Tibial nerve (tissue), 4 donors: ENCODE measurements around the gene OLFM2. TPM values are rescaled to one million over a fixed set of nuclear protein-coding genes. Genes with fewer than 3 reads are reported as not detected.

ENCODE experiments used
- DNase-seq, 2 donors: peaks; one replicate each; pipeline ENCODE4 v3.0.0-alpha.2; 2019; ENCODE audit warnings: low spot score in 2 of 2
- H3K27ac ChIP-seq, 4 donors: fragments of 200-600 bp; sonication (generic) in 3 of 4; one replicate each; pipeline ENCODE4 v1.5.1; 2017 to 2019; ENCODE audit warnings: mild to moderate bottlenecking in 1 of 4
- H3K27me3 ChIP-seq, 2 donors: fragments of 200-600 bp; sonication (generic) in 1 of 2; one replicate each; pipeline versions ENCODE4 v1.5.1 to v1.6.0; 2017 to 2019
- H3K36me3 ChIP-seq, 3 donors: fragments of 200-600 bp; sonication (generic); one replicate each; pipeline ENCODE4 v1.5.1; 2018 to 2019
- H3K4me1 ChIP-seq, 4 donors: fragments of 200-600 bp; sonication (generic) in 3 of 4; one replicate each; pipeline ENCODE4 v1.5.1; 2017 to 2019
- H3K4me3 ChIP-seq, 4 donors: fragments of 200-600 bp; sonication (generic) in 3 of 4; one replicate each; pipeline ENCODE4 v1.5.1; 2017 to 2019; ENCODE audit warnings: mild to moderate bottlenecking in 1 of 4, moderate library complexity in 1 of 4
- H3K9me3 ChIP-seq, 4 donors: fragments of 200-600 bp; sonication (generic) in 3 of 4; one replicate each; pipeline ENCODE4 v1.5.1; 2017 to 2019
- EP300 ChIP-seq, 2 donors: sonication (generic); formaldehyde crosslinking; IDR thresholded peaks; one replicate each; pipeline ENCODE4 v1.6.1; 2017; ENCODE audit warnings: antibody characterized with exemption in 2 of 2, mild to moderate bottlenecking in 1 of 2
- POLR2A ChIP-seq, 2 donors: fragments of 450-650 bp; IDR thresholded peaks; one replicate each; pipeline ENCODE4 v1.6.1; 2017; ENCODE audit warnings: antibody characterized with exemption in 2 of 2, mild to moderate bottlenecking in 2 of 2, moderate library complexity in 2 of 2
- WGBS, 2 donors: methylation state at CpG; one replicate each; pipeline ENCODE4 v1.1.5; 2018; 5-methylcytosine and 5-hydroxymethylcytosine counted together
- total RNA-seq, 4 donors: library from RNA; depleted of rRNA; stranded (reverse); fragments of >200 nt; gene quantifications; one replicate each; pipeline ENCODE4 v1.1.0, GENCODE V29; 2016
- TF ChIP-seq, protein P1 (sequence below), 5 experiments: fragments of 200-600 bp in 3 of 5; fragments of 450-650 bp in 2 of 5; sonication (generic) in 3 of 5; IDR thresholded peaks; one replicate each; pipeline ENCODE4 v1.5.1; 2016 to 2019; ENCODE audit warnings: antibody characterized with exemption in 5 of 5, mild to moderate bottlenecking in 3 of 5, moderate library complexity in 2 of 5

The OLFM2 gene
- total RNA-seq, 4 donors from 2014 or later, result 4.8 to 12.6 (median 8.8) TPM

DNA sequence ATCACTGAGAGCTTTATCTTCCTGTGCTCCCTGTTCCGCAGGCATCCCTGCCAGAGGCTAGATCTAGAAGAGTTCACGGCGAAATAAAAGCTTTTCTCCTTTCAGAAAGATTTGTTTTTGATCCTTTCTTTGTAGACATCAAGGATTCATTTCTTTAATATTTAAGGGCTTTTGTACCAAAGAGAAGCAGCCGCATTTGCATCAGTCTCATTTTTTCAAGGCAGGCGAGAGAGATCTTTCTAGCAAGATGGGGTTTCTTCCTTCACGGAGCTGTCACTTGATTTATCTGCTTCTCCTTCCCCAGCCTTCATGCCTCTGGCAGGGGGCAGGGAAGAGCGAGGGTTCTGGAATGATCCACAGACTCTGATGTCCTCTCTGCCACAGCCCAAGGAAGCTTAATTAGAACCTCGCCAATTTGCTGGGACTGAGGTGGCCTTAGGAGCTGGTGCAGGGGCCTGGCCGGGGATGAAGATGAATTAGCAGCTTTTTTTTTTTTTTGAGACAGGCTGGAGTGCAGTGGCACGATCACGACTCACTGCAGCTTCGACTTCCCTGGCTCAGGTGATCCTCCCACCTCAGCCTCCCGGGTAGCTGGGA, 61.2 kb downstream of the OLFM2 start:
- TF ChIP-seq, protein P1, sequence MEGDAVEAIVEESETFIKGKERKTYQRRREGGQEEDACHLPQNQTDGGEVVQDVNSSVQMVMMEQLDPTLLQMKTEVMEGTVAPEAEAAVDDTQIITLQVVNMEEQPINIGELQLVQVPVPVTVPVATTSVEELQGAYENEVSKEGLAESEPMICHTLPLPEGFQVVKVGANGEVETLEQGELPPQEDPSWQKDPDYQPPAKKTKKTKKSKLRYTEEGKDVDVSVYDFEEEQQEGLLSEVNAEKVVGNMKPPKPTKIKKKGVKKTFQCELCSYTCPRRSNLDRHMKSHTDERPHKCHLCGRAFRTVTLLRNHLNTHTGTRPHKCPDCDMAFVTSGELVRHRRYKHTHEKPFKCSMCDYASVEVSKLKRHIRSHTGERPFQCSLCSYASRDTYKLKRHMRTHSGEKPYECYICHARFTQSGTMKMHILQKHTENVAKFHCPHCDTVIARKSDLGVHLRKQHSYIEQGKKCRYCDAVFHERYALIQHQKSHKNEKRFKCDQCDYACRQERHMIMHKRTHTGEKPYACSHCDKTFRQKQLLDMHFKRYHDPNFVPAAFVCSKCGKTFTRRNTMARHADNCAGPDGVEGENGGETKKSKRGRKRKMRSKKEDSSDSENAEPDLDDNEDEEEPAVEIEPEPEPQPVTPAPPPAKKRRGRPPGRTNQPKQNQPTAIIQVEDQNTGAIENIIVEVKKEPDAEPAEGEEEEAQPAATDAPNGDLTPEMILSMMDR (IDR thresholded peaks at IDR 0.05), result no peak
- TF ChIP-seq EP300 (IDR thresholded peaks at IDR 0.05) (no peak), POLR2A (IDR thresholded peaks at IDR 0.05) (no peak)
- DNase-seq, result no peak
- no peak overlapping the region for H3K27ac ChIP-seq
- 66 to 67% methylated on average over 13 of the region's 13 CpGs for WGBS, 2 donors
- no peaks in the 10 kb centered on the region for H3K4me1 ChIP-seq
- H3K36me3 ChIP-seq, result no peaks in the 10 kb centered on the region
- no peak overlapping the region for H3K4me3 ChIP-seq
- peaks cover 0 to 5% (median 0%) of the 10 kb centered on the region in 4 donors for H3K9me3 ChIP-seq
- H3K27me3 ChIP-seq, result no peaks in the 10 kb centered on the region

- peaks cover 0 to 4% (median 0%) of the 10 kb centered on the region in 4 donors for H3K9me3 ChIP-seq
- H3K36me3 ChIP-seq, result no peaks in the 10 kb centered on the region
- no peak overlapping the region for H3K4me3 ChIP-seq
- no peak for DNase-seq
- H3K27ac ChIP-seq, result no peak overlapping the region
- H3K27me3 ChIP-seq, result no peaks in the 10 kb centered on the region
- WGBS, 2 donors, result 95% methylated on average over 8 of the region's 8 CpGs
- TF ChIP-seq, protein P1 (IDR thresholded peaks at IDR 0.05), result no peak
- TF ChIP-seq EP300 (IDR thresholded peaks at IDR 0.05), result no peak
- TF ChIP-seq POLR2A (IDR thresholded peaks at IDR 0.05), result no peak
- no peaks in the 10 kb centered on the region for H3K4me1 ChIP-seq
Measured at GRCh38 chr19:9872618-9873242, 63.6 kb downstream of the OLFM2 start.

DNA sequence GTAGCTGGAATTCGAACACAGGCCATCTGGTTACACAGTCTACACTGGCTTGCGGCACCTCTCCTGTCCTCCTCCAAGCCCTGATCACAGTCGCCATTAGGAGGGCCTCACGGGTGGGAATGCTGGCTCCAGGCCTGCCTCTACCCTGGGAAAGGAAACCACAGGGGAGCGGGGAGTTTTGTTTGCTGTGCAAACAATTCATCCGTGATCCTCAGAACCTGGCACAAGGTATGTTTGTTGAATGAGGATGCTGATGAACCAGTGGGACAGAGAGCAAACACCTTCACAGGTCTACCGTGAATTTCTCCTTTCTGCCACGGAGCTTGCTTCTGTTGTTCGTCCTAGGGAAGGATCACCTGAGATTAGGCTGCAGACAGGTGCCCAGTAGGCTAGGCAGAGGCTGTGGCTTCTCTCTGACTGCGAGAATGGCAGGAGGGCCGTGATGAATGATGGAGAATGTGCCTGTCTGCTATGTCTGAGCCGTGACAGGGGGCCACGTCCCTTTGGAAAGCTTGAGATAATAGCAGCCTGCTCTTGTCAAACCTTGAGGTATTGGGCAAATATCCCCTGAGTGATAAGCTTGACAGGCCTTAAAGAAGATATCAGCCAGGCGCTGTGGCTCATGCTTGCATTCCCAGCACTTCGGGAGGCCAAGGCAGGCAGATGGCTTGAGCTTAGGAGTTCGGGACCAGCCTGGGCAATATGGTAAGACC, 64.5 kb downstream of the OLFM2 start:
- 81 to 83% methylated on average over 15 to 16 of the region's 16 CpGs for WGBS, 2 donors

DNA sequence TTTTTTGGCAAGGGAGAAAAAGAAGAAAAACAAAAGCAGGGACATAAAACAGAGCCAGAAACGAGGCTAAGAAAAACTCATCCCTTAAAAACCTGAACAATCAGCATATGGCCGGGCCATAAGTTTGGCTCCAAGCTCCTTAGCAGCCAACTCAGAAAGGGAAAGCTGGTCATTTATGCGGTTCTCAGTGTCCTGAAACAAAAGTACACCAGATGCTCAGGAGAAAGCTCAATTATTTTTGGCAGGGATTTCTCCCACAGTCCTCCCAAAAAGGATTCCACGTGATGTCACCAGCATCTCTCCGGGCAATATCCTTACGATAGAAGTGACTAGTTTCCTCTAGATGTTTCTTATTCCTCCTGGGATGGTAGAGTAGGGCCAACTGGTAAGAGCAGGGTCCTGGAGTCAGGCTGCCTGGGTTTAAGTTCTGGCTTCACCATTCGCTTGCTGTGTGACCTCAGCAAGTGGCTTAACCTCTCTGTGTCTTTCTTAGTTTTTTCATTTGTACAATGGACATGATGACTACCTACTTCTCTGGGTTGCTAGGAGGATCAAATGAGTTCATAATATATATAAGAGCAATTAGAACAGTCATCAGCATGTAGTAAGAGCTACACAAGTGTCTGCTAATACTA, 67.2 kb downstream of the OLFM2 start:
- 76% methylated on average over 7 of the region's 7 CpGs for WGBS, 2 donors

More for the DNA sequence above, 64.5 kb downstream of the OLFM2 start:
- Histone ChIP-seq H3K27me3 (no peaks in the 10 kb centered on the region), H3K36me3 (no peaks in the 10 kb centered on the region), H3K4me1 (no peaks in the 10 kb centered on the region), H3K27ac (no peak overlapping the region), H3K4me3 (no peak overlapping the region), H3K9me3 (no peaks in the 10 kb centered on the region)
- no peak for DNase-seq
- TF ChIP-seq, protein P1 (IDR thresholded peaks at IDR 0.05), result no peak
- TF ChIP-seq EP300 (IDR thresholded peaks at IDR 0.05), result no peak

More for the DNA sequence above, 67.2 kb downstream of the OLFM2 start:
- Histone ChIP-seq H3K4me1 (no peaks in the 10 kb centered on the region), H3K27ac (no peak overlapping the region), H3K4me3 (no peak overlapping the region), H3K36me3 (no peaks in the 10 kb centered on the region), H3K27me3 (no peaks in the 10 kb centered on the region), H3K9me3 (no peaks in the 10 kb centered on the region)
- DNase-seq, result no peak
- TF ChIP-seq, protein P1 (IDR thresholded peaks at IDR 0.05), result no peak
- TF ChIP-seq EP300 (IDR thresholded peaks at IDR 0.05), result no peak
- no peak for TF ChIP-seq POLR2A (IDR thresholded peaks at IDR 0.05)
